Activated CD4-positive, alpha-beta T cell treated with anti-CD3 and anti-CD28 coated beads for 36 hours (primary cell): ENCODE data around the gene NRDE2. TPM values are rescaled to one million over a fixed set of nuclear protein-coding genes. Genes with fewer than 3 reads are reported as not detected.
"Not testable (repeated sequence)": the region's sequence is repeated elsewhere in the genome, so short reads cannot be mapped to it uniquely, and the experiment has no call there.

Source experiments
- ATAC-seq: fragments of 200-7000 bp; cut with Tn5 transposase; one replicate; pipeline ENCODE4 v1.10.0; 2021; ENCODE audit warnings: mild to moderate bottlenecking, moderate library complexity
- CTCF ChIA-PET: fragments of 350-600 bp; sonication (Branson Sonifier 250); formaldehyde crosslinking; loops from one replicate; lab custom pipeline; 2021; ENCODE audit warnings: antibody characterized with exemption; lab: Charles Lee
- POLR2A ChIA-PET: fragments of 350-600 bp; sonication (Branson Sonifier 250); formaldehyde crosslinking; loops from one replicate; lab custom pipeline; 2021; ENCODE audit warnings: antibody characterized with exemption, inconsistent platforms; lab: Charles Lee
- DNase-seq: peaks from one replicate; pipeline ENCODE4 v3.0.0-alpha.2; 2020
- H3K27ac Mint-ChIP-seq: one replicate; pipeline ENCODE4 v1.8.0; 2021; ENCODE audit warnings: mixed read lengths
- H3K27me3 Mint-ChIP-seq: one replicate; pipeline ENCODE4 v1.8.0; 2021; ENCODE audit warnings: mixed read lengths
- H3K36me3 Mint-ChIP-seq: one replicate; pipeline ENCODE4 v1.8.0; 2021; ENCODE audit warnings: low read depth, mixed read lengths
- H3K4me1 Mint-ChIP-seq: one replicate; pipeline ENCODE4 v1.8.0; 2021; ENCODE audit warnings: mixed read lengths
- H3K4me3 Mint-ChIP-seq: one replicate; pipeline ENCODE4 v1.8.0; 2021; ENCODE audit warnings: mild to moderate bottlenecking, moderate library complexity, mixed read lengths
- H3K9me3 Mint-ChIP-seq: one replicate; pipeline ENCODE4 v1.8.0; 2021; ENCODE audit warnings: low read depth, mixed read lengths
- intact Hi-C, 2 experiments: fragments of 100-400 bp; cut with DNase I in 1 of 2; cut with micrococcal nuclease in 1 of 2; formaldehyde crosslinking; loops; one replicate each; pipeline versions ENCODE4 v1.14.2 to v1.15.1; 2022 to 2024; cut with DNase I, micrococcal nuclease
- total RNA-seq, 2 experiments: library from RNA; stranded (reverse); gene quantifications; one replicate each; pipeline ENCODE4 v1.2.3, GENCODE V29; 2021

Gene NRDE2
- total RNA-seq, 2 experiments from 2014 or later = 22.8 to 25.3 TPM

DNA sequence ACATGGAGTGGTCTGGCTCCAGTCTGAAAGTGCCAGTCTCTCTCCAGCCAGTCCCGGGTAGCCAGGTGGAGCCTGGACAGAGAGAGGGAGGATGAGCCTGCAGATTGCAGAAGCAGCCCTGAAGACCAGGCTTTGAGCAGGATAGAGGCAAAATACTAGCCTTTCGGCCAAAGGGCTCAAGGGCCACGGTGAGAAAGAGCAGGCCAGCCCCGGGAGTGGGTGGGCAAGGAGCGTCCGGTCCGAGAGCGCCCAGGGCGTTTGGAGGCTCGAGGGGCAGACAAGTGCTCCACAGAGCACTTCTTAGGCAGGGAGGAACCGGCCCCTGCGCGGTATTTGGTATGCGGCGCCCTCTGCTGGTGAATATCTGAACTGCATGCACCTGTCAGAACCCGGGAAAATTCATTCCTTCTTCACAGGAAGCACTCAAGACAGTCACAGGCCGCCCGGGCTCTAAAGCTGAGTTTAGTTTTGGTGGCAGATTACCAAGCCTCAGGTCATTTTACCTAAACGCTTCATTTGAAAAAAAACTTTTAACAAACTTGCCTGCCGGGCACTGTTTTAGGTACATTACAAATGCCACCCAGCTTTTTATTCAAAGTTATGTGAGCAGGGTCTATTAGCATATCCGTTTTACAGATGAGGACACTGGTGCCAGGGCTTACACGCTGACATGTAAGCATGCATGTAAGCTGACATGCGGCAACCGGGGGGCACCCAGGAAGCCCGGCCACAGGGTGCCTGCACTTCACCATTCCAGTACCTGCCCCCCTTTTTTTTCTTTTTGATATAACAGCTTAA is 96.4 kb downstream of the NRDE2 start:
- Mint-ChIP-seq H3K4me1 (no peaks in the 10 kb centered on the region), H3K27me3 (peaks cover 7% of the 10 kb centered on the region)

DNA sequence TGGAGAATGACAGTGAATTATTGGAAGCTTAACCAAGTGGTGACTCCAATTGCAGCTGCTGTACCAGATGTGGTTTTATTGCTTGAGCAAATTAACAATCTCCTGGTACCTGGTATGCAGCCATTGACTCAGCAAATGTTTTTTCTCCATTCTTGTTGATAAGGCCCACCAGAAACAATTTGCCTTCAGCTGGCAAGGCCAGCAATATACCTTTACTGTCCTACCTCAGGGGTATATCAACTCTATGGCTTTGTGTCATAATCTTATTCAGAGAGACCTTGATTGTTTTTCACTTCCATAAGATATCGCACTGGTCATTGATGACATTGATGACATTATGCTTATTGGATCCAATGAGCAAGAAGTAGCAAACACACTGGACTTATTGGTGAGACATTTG is 101.8 kb downstream of the NRDE2 start:
- POLR2A ChIA-PET, H3K4me1 Mint-ChIP-seq, H3K36me3 Mint-ChIP-seq, H3K4me3 Mint-ChIP-seq, H3K9me3 Mint-ChIP-seq, DNase-seq, CTCF ChIA-PET, H3K27me3 Mint-ChIP-seq, H3K27ac Mint-ChIP-seq, ATAC-seq: not testable (repeated sequence)
- intact Hi-C loops = loop anchor here in 1 of 2 experiments (10.0 kb wide), 1 partner anchor 175 kb away; no protein-coding TSS in a partner anchor

More for the DNA sequence above, 96.4 kb downstream of the NRDE2 start:
- ATAC-seq (peak; percentile 61), DNase-seq (peak; percentile 82)
- Mint-ChIP-seq H3K9me3 (peaks cover 27% of the 10 kb centered on the region), H3K4me3 (no peak overlapping the region), H3K36me3 (peaks cover 7% of the 10 kb centered on the region), H3K27ac (no peak overlapping the region)
- CTCF ChIA-PET = interaction anchor here (0.6 to 3.4 kb wide), 17 partner anchors 21 to 1506 kb away, joined by 3 to 13 read pairs (median 3); partner anchors contain the start of genes PSMC1 and TDP1
- intact Hi-C loops = loop anchor here (1.0 to 10.0 kb wide), 5 partner anchors 175 to 1208 kb away; no protein-coding TSS in a partner anchor
- POLR2A ChIA-PET = interaction anchor here (0.6 kb wide), 1 partner anchor 114 kb away, joined by 4 read pairs; no protein-coding TSS in a partner anchor

DNA sequence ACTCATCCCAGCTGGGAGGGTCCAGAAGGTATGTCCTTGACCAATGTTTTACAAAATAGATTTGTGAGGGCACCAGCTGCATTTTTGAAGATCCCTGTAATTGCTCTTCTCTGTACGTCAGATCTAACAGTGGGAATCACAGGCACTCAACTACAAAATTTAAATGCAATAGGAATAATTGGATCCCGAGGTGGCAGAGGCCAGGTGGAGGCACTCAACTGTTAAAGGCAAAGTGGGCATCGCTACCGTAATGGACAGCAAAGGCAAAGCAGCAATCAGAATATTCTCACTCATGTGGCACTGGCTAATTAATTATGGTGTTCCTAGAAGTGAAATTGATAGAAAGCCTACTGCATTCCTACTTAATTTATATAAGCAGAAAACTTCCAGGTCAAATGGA is 103.3 kb downstream of the NRDE2 start:
- Mint-ChIP-seq H3K9me3 (no peaks in the 10 kb centered on the region), H3K27ac (no peak overlapping the region), H3K4me1 (no peaks in the 10 kb centered on the region), H3K27me3 (peaks cover 6% of the 10 kb centered on the region), H3K36me3 (no peaks in the 10 kb centered on the region), H3K4me3 (no peak overlapping the region)
- CTCF ChIA-PET = no interaction called here
- intact Hi-C loops = no loop called here
- ATAC-seq = no peak
- no peak for DNase-seq
- POLR2A ChIA-PET = no interaction called here

Other genes starting within 250 kb of the NRDE2 start
- gene PSMC1, start 75.4 kb downstream of the NRDE2 start, total RNA-seq = 100 to 1,000 TPM in 1 of 2 experiments, 10 to 100 TPM in 1; 77.3 to 127 TPM
- 100 to 1,000 TPM; 510 to 518 TPM for gene CALM1, start 65.1 kb upstream of the NRDE2 start, total RNA-seq